ENCODE measurements around the gene TAL1.

TAL1 gene

GRCh38 chr1:47175227-47175934 lies 56.6 kb downstream of the TAL1 start:
- DNase-seq (ENCODE audit: low read depth): peak; percentile 20

GRCh38 chr1:47174656-47175020 lies 57.4 kb downstream of the TAL1 start:
- no peak for DNase-seq (ENCODE audit: low read depth)

GRCh38 chr1:47172782-47173181 lies 59.2 kb downstream of the TAL1 start:
- DNase-seq (ENCODE audit: low read depth): no peak
